ENCODE measurements around the gene ZDHHC14. TPM values are rescaled to one million over a fixed set of nuclear protein-coding genes. Genes with fewer than 3 reads are reported as not detected.

The ZDHHC14 gene
- total and polyA plus RNA-seq, 2 of the 8 experiments (the other 6 are each of a cell fraction or from before 2014, with no cell fraction given), result 2.9 to 5.3 TPM

DNA sequence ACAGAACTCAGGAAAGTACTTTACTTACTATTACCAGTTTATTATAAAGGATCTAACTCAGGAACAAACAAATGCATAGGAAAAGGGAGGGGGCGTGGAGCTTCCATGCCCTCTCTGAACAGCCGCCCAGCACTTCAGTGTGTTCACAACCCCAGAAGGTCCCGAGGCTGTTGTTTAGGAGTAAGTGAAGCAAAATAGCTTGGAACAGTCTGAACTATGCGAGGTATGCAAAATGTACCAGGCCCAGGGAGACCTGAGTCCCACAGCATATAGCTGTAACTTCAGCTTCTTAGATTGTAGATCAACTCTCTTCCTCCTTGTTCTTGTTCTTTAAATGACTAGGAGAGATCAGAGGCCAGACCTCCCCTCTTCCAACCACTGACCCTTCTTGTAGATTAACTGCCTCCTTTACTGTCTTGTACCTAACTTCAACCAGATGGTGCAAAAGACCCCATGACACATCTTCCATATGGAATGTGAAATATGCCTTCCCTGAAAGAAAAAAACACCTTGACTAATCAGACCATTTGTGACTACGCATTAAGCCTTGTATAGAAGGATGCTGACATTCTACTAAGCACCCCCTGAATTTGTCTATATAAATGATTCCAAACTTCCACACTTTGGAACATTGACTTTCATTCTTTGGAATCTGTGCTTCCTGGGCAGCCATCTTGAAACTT, 343.3 kb downstream of the ZDHHC14 start:
- 89% methylated on average over 5 of the region's 5 CpGs; no CpG with 5 or more reads in 1 of the 2 experiments for WGBS, 2 experiments (ENCODE audit: extremely low coverage in 1 of 2, insufficient coverage in 1 of 2, insufficient read length in 1 of 2, insufficient replicate concordance in 2 of 2, low coverage in 1 of 2, low lambda C conversion rate in 2 of 2, missing lambda C conversion rate in 1 of 2)
- Histone ChIP-seq H3K9me3 (ENCODE audit: insufficient read depth in 2 of 2, low read depth in 1 of 2, low read length in 1 of 2) (peaks cover 6 to 10% of the 10 kb centered on the region in 2 experiments; a peak in 1 of 4 replicates), H3K36me3 (ENCODE audit: control insufficient read depth in 2 of 4, insufficient read depth in 4 of 4, low read length in 3 of 4) (no peaks in the 10 kb centered on the region), H4K20me1 (replicated peaks in 1 of 2; ENCODE audit: control insufficient read depth in 1 of 2, insufficient read depth in 2 of 2, low read length in 2 of 2) (no peaks in the 10 kb centered on the region), H3K23ac (ENCODE audit: insufficient read length) (no peak overlapping the region), H3K79me2 (ENCODE audit: control insufficient read depth in 1 of 2, insufficient read depth in 2 of 2, low read length in 2 of 2) (no peaks in the 10 kb centered on the region), H2BK120ac (replicated peaks; ENCODE audit: low read depth, low read length) (no peak overlapping the region), H2BK15ac (ENCODE audit: low read length) (no peak overlapping the region), H2BK5ac (ENCODE audit: low read depth, low read length) (no peak overlapping the region), H3K4ac (replicated peaks; ENCODE audit: insufficient read length, low read depth, low read length) (no peak overlapping the region), H3K27ac (ENCODE audit: low read depth, low read length) (no peak overlapping the region), H4K5ac (ENCODE audit: insufficient read length, low read depth, low read length) (no peak overlapping the region), H4K91ac (replicated peaks; ENCODE audit: insufficient read length, low read length) (no peak overlapping the region), H2AK5ac (ENCODE audit: low read depth, low read length) (no peak overlapping the region), H3K14ac (ENCODE audit: insufficient read length) (no peak overlapping the region), H3K9ac (replicated peaks in 1 of 4; ENCODE audit: extremely low read depth in 1 of 4, low read depth in 3 of 4, low read length in 3 of 4) (no peak overlapping the region), H3K23me2 (ENCODE audit: low read depth, low read length) (no peaks in the 10 kb centered on the region; the same call in 1 of the 2 replicates), H2BK20ac (ENCODE audit: low read length) (no peak overlapping the region), H3K4me1 (replicated peaks in 1 of 4; ENCODE audit: control insufficient read depth in 3 of 4, insufficient read depth in 4 of 4, low read length in 3 of 4) (peaks cover 0 to 4% (median 0%) of the 10 kb centered on the region in 4 experiments; a peak in 1 of 7 replicates), H2AFZ (ENCODE audit: low read length) (no peak overlapping the region), H4K8ac (ENCODE audit: extremely low read depth, insufficient read depth, low read length) (no peak overlapping the region), H3K4me2 (ENCODE audit: insufficient read depth in 1 of 2, low read depth in 2 of 2, low read length in 2 of 2) (no peak overlapping the region), H3K56ac (replicated peaks; ENCODE audit: insufficient read length, low read depth, low read length) (no peak overlapping the region), H3K27me3 (replicated peaks in 1 of 4; ENCODE audit: control insufficient read depth in 3 of 4, extremely low read depth in 1 of 4, insufficient read depth in 3 of 4, low read length in 3 of 4) (no peaks in the 10 kb centered on the region; a peak in 1 of 7 replicates), H3K79me1 (ENCODE audit: low read depth, low read length) (no peaks in the 10 kb centered on the region), H2BK12ac (ENCODE audit: low read depth, low read length) (no peak overlapping the region), H3K18ac (ENCODE audit: extremely low read depth, low read length) (no peak overlapping the region), H3K4me3 (ENCODE audit: extremely low read depth in 1 of 4, insufficient read depth in 2 of 4, low read depth in 3 of 4, low read length in 4 of 4) (no peak overlapping the region)
- TF ChIP-seq KDM4A (IDR thresholded peaks at IDR 0.05; ENCODE audit: low read depth, low read length, severe bottlenecking) (no peak), YY1 (IDR thresholded peaks at IDR 0.05; ENCODE audit: low read depth, low read length) (no peak), POU5F1 (IDR thresholded peaks at IDR 0.05; ENCODE audit: low read depth, low read length) (no peak), FOSL1 (IDR thresholded peaks at IDR 0.05; ENCODE audit: insufficient read depth, low read depth, low read length) (no peak), KDM1A (IDR thresholded peaks at IDR 0.05; ENCODE audit: borderline replicate concordance, low read length) (no peak)
- FAIRE-seq (no peak), DNase-seq (ENCODE audit: low read depth in 1 of 2, low spot score in 2 of 2) (no peak)
- ChIA-PET POLR2A (ENCODE audit: partially characterized antibody) (interaction anchor here (1.3 to 1.4 kb wide), 2 partner anchors 18 to 108 kb away, joined by 3 read pairs; no protein-coding TSS in a partner anchor), CTCF (ENCODE audit: partially characterized antibody) (interaction anchor here (0.8 to 1.5 kb wide), 3 partner anchors 14 to 82 kb away, joined by 3 to 5 read pairs (median 4); no protein-coding TSS in a partner anchor)
